SK-N-SH (cell line): ENCODE data around the gene FZR1.

Source experiments
- CTCF ChIP-seq: fragments of 200-600 bp; sonication (generic); IDR thresholded peaks from 2 replicates; pipeline ENCODE4 v1.6.1; 2017; ENCODE audit warnings: antibody characterized with exemption, mild to moderate bottlenecking, moderate library complexity
- ELF1 ChIP-seq: IDR thresholded peaks from 2 replicates; pipeline ENCODE4 v1.4.0; 2012
- EP300 ChIP-seq, 2 experiments: IDR thresholded peaks; 2 replicates each; pipeline versions ENCODE4 v1.4.0 to v1.6.1; 2012; ENCODE audit warnings: borderline replicate concordance in 1 of 2, low read depth in 1 of 2, low read length in 1 of 2
- FOXJ3 ChIP-seq: sonication (generic); formaldehyde crosslinking; IDR thresholded peaks from 2 replicates; pipeline ENCODE4 v1.5.1; 2020; ENCODE audit warnings: mild to moderate bottlenecking, missing genetic modification reagents
- FOXM1 ChIP-seq: IDR thresholded peaks from 2 replicates; pipeline ENCODE4 v1.4.0; 2012; ENCODE audit warnings: low read depth, mild to moderate bottlenecking
- GABPA ChIP-seq: IDR thresholded peaks from 2 replicates; pipeline ENCODE4 v1.4.0; 2012; ENCODE audit warnings: low read depth, mild to moderate bottlenecking
- JUND ChIP-seq: IDR thresholded peaks from 2 replicates; pipeline ENCODE4 v1.4.0; 2012
- MAX ChIP-seq: IDR thresholded peaks from 2 replicates; pipeline ENCODE4 v1.4.0; 2012; ENCODE audit warnings: low read depth
- REST ChIP-seq: IDR thresholded peaks from 2 replicates; pipeline ENCODE4 v1.6.1; 2012; ENCODE audit warnings: mild to moderate bottlenecking, low read depth, low read length, moderate library complexity
- RXRA ChIP-seq: IDR thresholded peaks from 2 replicates; pipeline ENCODE4 v1.4.0; 2012; ENCODE audit warnings: low read depth, mild to moderate bottlenecking, borderline replicate concordance
- TCF12 ChIP-seq: IDR thresholded peaks from 2 replicates; pipeline ENCODE4 v1.4.0; 2012
- TEAD4 ChIP-seq: IDR thresholded peaks from 2 replicates; pipeline ENCODE4 v1.4.0; 2012; ENCODE audit warnings: mild to moderate bottlenecking, borderline replicate concordance; ENCODE audit not compliant: insufficient read depth

- no peak for TF ChIP-seq TCF12
- no peak for TF ChIP-seq FOXJ3 (CRISPR knock-in tag)
- no peak for TF ChIP-seq JUND
- TF ChIP-seq ELF1, result no peak
- no peak for TF ChIP-seq REST
- TF ChIP-seq RXRA, result no peak
- no peak for TF ChIP-seq EP300 (IDR thresholded peaks at IDR 0.05; ENCODE audit: borderline replicate concordance in 1 of 2, low read depth in 1 of 2, low read length in 1 of 2)
- no peak for TF ChIP-seq CTCF
- TF ChIP-seq TEAD4, result no peak
- TF ChIP-seq GABPA, result no peak
- TF ChIP-seq FOXM1, result no peak
- TF ChIP-seq MAX, result no peak
Measured at GRCh38 chr19:3510727-3511126, 4.6 kb downstream of the FZR1 start.
